HG03432 (cell line): ENCODE results near the gene SMAD3.
"Not testable (repeated sequence)": the region's sequence is repeated elsewhere in the genome, so short reads cannot be mapped to it uniquely, and the experiment has no call there.

ENCODE experiments used
- ATAC-seq: cut with Tn5 transposase; IDR thresholded peaks from one replicate; pipeline ENCODE4 v1.9.1; 2021; ENCODE audit warnings: mild to moderate bottlenecking, moderate library complexity; ENCODE audit not compliant: unreplicated experiment

The SMAD3 gene

GRCh38 chr15:67140078-67140833, 74.9 kb downstream of the SMAD3 start:
- ATAC-seq, result peak; percentile 73

GRCh38 chr15:67142092-67142766, 76.8 kb downstream of the SMAD3 start:
- ATAC-seq, result no peak

- ATAC-seq, result no peak
Measured at GRCh38 chr15:67142767-67143100, 77.3 kb downstream of the SMAD3 start.

GRCh38 chr15:67143646-67144045, 78.2 kb downstream of the SMAD3 start:
- ATAC-seq, result no peak

GRCh38 chr15:67144609-67145311, 79.4 kb downstream of the SMAD3 start:
- ATAC-seq, result no peak

GRCh38 chr15:67145312-67145610, 79.9 kb downstream of the SMAD3 start:
- no peak for ATAC-seq

- ATAC-seq, result no peak
Measured at GRCh38 chr15:67145710-67146109, 80.3 kb downstream of the SMAD3 start.

GRCh38 chr15:67146234-67146633, 80.8 kb downstream of the SMAD3 start:
- no peak for ATAC-seq

GRCh38 chr15:67146875-67147381, 81.5 kb downstream of the SMAD3 start:
- ATAC-seq, result no peak

- ATAC-seq, result no peak
Measured at GRCh38 chr15:67147396-67147949, 82.1 kb downstream of the SMAD3 start.

GRCh38 chr15:67148196-67148701, 82.8 kb downstream of the SMAD3 start:
- no peak for ATAC-seq

- ATAC-seq, result no peak
Measured at GRCh38 chr15:67149068-67149772, 83.8 kb downstream of the SMAD3 start.

- ATAC-seq, result no peak
Measured at GRCh38 chr15:67149773-67150022, 84.3 kb downstream of the SMAD3 start.

GRCh38 chr15:67150023-67150860, 84.8 kb downstream of the SMAD3 start:
- peak; percentile 46 for ATAC-seq

GRCh38 chr15:67152429-67152828, 87.0 kb downstream of the SMAD3 start:
- no peak for ATAC-seq

- ATAC-seq, result not testable (repeated sequence)
Measured at GRCh38 chr15:67153044-67153443, 87.6 kb downstream of the SMAD3 start.

GRCh38 chr15:67154249-67154648, 88.8 kb downstream of the SMAD3 start:
- no peak for ATAC-seq

GRCh38 chr15:67156426-67156825, 91.0 kb downstream of the SMAD3 start:
- no peak for ATAC-seq

- ATAC-seq, result no peak
Measured at GRCh38 chr15:67156834-67157233, 91.4 kb downstream of the SMAD3 start.
